Caco-2 (cell line): Measurements from ENCODE around the gene SLC7A14. TPM values are rescaled to one million over a fixed set of nuclear protein-coding genes. Genes with fewer than 3 reads are reported as not detected.
A peak's percentile ranks its signal among the peaks of the same experiment; 100 is the strongest.

Experiments used
- BruUV-seq: library from RNA; stranded (reverse); fragments of 400-500 nt; replicated peaks from 2 replicates; lab custom pipeline; 2021; lab: Mats Ljungman, UMichigan
- CTCF ChIA-PET: fragments of 300-600 bp; sonication (Branson Sonifier 250); formaldehyde crosslinking; loops from one replicate; lab custom pipeline; 2022; ENCODE audit warnings: antibody characterized with exemption; lab: Charles Lee
- POLR2A ChIA-PET: fragments of 300-600 bp; sonication (Branson Sonifier 250); formaldehyde crosslinking; loops from one replicate; lab custom pipeline; 2022; ENCODE audit warnings: antibody characterized with exemption; lab: Charles Lee
- DNase-seq, 2 experiments: peaks; one replicate each; pipeline versions ENCODE4 v3.0.0 to v3.0.0-alpha.2; 2020 to 2022
- H3K27me3 ChIP-seq: replicated peaks from 2 replicates; pipeline ENCODE4 v1.6.0; 2011; ENCODE audit warnings: low read length; ENCODE audit not compliant: control insufficient read depth, insufficient read depth
- H3K36me3 ChIP-seq: 2 replicates; pipeline ENCODE4 v1.5.1; 2011; ENCODE audit warnings: low read length; ENCODE audit not compliant: control insufficient read depth, insufficient read depth
- H3K4me1 ChIP-seq: fragments of 250-450 bp; sonication (Bioruptor Pico); 2 replicates; pipeline ENCODE4 v1.5.1; 2020; ENCODE audit warnings: mild to moderate bottlenecking
- H3K4me3 ChIP-seq: 2 replicates; pipeline ENCODE4 v1.5.1; 2011; ENCODE audit warnings: low read depth, mild to moderate bottlenecking, control low read depth, low read length
- H3K9me3 ChIP-seq: fragments of 250-450 bp; sonication (Bioruptor Pico); 2 replicates; pipeline ENCODE4 v1.5.1; 2020; ENCODE audit warnings: mild to moderate bottlenecking, moderate library complexity
- H3K27ac Mint-ChIP-seq: one replicate; pipeline ENCODE4 v1.8.0; 2022; ENCODE audit warnings: mixed read lengths; ENCODE audit not compliant: unreplicated experiment
- H3K27me3 Mint-ChIP-seq: one replicate; pipeline ENCODE4 v1.8.0; 2022; ENCODE audit warnings: mixed read lengths; ENCODE audit not compliant: insufficient read depth, unreplicated experiment
- H3K36me3 Mint-ChIP-seq: one replicate; pipeline ENCODE4 v1.8.0; 2022; ENCODE audit warnings: mild to moderate bottlenecking, mixed read lengths; ENCODE audit not compliant: insufficient read depth, unreplicated experiment
- H3K4me1 Mint-ChIP-seq: one replicate; pipeline ENCODE4 v1.8.0; 2022; ENCODE audit warnings: low read depth, mixed read lengths; ENCODE audit not compliant: unreplicated experiment
- H3K4me3 Mint-ChIP-seq: one replicate; pipeline ENCODE4 v1.8.0; 2022; ENCODE audit warnings: mild to moderate bottlenecking, moderate library complexity, mixed read lengths; ENCODE audit not compliant: unreplicated experiment
- H3K9me3 Mint-ChIP-seq: one replicate; pipeline ENCODE4 v1.8.0; 2022; ENCODE audit warnings: mixed read lengths; ENCODE audit not compliant: unreplicated experiment
- CTCF ChIP-seq, 2 experiments: fragments of 200-600 bp in 1 of 2; IDR thresholded peaks; 1 replicate in 1 of 2; 2 replicates in 1 of 2; pipeline versions ENCODE4 v1.5.1 to v1.8.0; 2011 to 2022; ENCODE audit warnings: antibody characterized with exemption in 1 of 2, control low read depth in 1 of 2, inconsistent platforms in 1 of 2, low read depth in 1 of 2, low read length in 1 of 2, mild to moderate bottlenecking in 1 of 2, moderate library complexity in 1 of 2; ENCODE audit not compliant: insufficient read depth in 1 of 2, severe bottlenecking in 1 of 2, unreplicated experiment in 1 of 2
- intact Hi-C: fragments of 100-400 bp; cut with micrococcal nuclease; formaldehyde crosslinking; loops from one replicate; pipeline ENCODE4 v1.10.0; 2022; ENCODE audit not compliant: unreplicated experiment
- total RNA-seq: library from RNA; stranded (reverse); gene quantifications from 2 replicates; pipeline ENCODE4 v1.2.3, GENCODE V29; 2022

Gene SLC7A14
- total RNA-seq, 1 experiment from 2014 or later, result not detected

- Mint-ChIP-seq H3K27ac (no peak overlapping the region), H3K4me1 (no peaks in the 10 kb centered on the region), H3K27me3 (peaks cover 4% of the 10 kb centered on the region), H3K9me3 (no peaks in the 10 kb centered on the region), H3K36me3 (no peaks in the 10 kb centered on the region), H3K4me3 (no peak overlapping the region)
- intact Hi-C loops, result no loop called here
- no peak for TF ChIP-seq CTCF (IDR thresholded peaks at IDR 0.05; ENCODE audit: insufficient read depth in 1 of 2, low read depth in 1 of 2, low read length in 1 of 2, severe bottlenecking in 1 of 2, unreplicated experiment in 1 of 2)
- Histone ChIP-seq H3K4me3 (no peak overlapping the region), H3K9me3 (no peaks in the 10 kb centered on the region), H3K36me3 (no peaks in the 10 kb centered on the region), H3K4me1 (no peaks in the 10 kb centered on the region), H3K27me3 (no peaks in the 10 kb centered on the region)
- ChIA-PET CTCF (no interaction called here), POLR2A (no interaction called here)
- DNase-seq, result no peak
- BruUV-seq, result no TSS peak
These were observed 145.5 kb downstream of the SLC7A14 start for GRCh38 chr3:170440344-170440743.

- H3K4me3 Mint-ChIP-seq, result no peak overlapping the region
- H3K36me3 ChIP-seq, result no peaks in the 10 kb centered on the region
- intact Hi-C loops, result no loop called here
- H3K4me1 Mint-ChIP-seq, result no peaks in the 10 kb centered on the region
- no peak overlapping the region for H3K4me3 ChIP-seq
- no peaks in the 10 kb centered on the region for H3K27me3 ChIP-seq
- H3K27me3 Mint-ChIP-seq, result peaks cover 4% of the 10 kb centered on the region
- TF ChIP-seq CTCF (IDR thresholded peaks at IDR 0.05; ENCODE audit: insufficient read depth in 1 of 2, low read depth in 1 of 2, low read length in 1 of 2, severe bottlenecking in 1 of 2, unreplicated experiment in 1 of 2), result no peak
- H3K4me1 ChIP-seq, result no peaks in the 10 kb centered on the region
- H3K9me3 ChIP-seq, result no peaks in the 10 kb centered on the region
- DNase-seq, result no peak
- ChIA-PET CTCF (no interaction called here), POLR2A (no interaction called here)
- H3K27ac Mint-ChIP-seq, result no peak overlapping the region
- BruUV-seq, result no TSS peak
- H3K36me3 Mint-ChIP-seq, result no peaks in the 10 kb centered on the region
- no peaks in the 10 kb centered on the region for H3K9me3 Mint-ChIP-seq
These were observed 147.0 kb downstream of the SLC7A14 start for GRCh38 chr3:170438836-170439235.

- Mint-ChIP-seq H3K27ac (no peak overlapping the region), H3K4me1 (no peaks in the 10 kb centered on the region), H3K36me3 (no peaks in the 10 kb centered on the region), H3K4me3 (no peak overlapping the region), H3K9me3 (no peaks in the 10 kb centered on the region), H3K27me3 (peaks cover 4% of the 10 kb centered on the region)
- no peaks in the 10 kb centered on the region for H3K4me1 ChIP-seq
- TF ChIP-seq CTCF (IDR thresholded peaks at IDR 0.05; ENCODE audit: insufficient read depth in 1 of 2, low read depth in 1 of 2, low read length in 1 of 2, severe bottlenecking in 1 of 2, unreplicated experiment in 1 of 2), result peak in 1 of 2 experiments; percentile 13
- BruUV-seq, result no TSS peak
- no peak overlapping the region for H3K4me3 ChIP-seq
- intact Hi-C loops, result no loop called here
- ChIA-PET CTCF (interaction anchor here (1.2 kb wide), 1 partner anchor 24 kb away, joined by 5 read pairs; no protein-coding TSS in a partner anchor), POLR2A (no interaction called here)
- no peaks in the 10 kb centered on the region for H3K36me3 ChIP-seq
- no peaks in the 10 kb centered on the region for H3K9me3 ChIP-seq
- DNase-seq, result no peak
- H3K27me3 ChIP-seq, result no peaks in the 10 kb centered on the region
These were observed 148.0 kb downstream of the SLC7A14 start for GRCh38 chr3:170437696-170438407.
